GM19035 (cell line): ENCODE measurements around the gene ASCC2.

ENCODE experiments used
- ATAC-seq: cut with Tn5 transposase; IDR thresholded peaks from one replicate; pipeline ENCODE4 v1.9.1; 2021; ENCODE audit not compliant: unreplicated experiment

ASCC2 gene

GRCh38 chr22:29820961-29821290 lies 17.1 kb downstream of the ASCC2 start:
- ATAC-seq = no peak

GRCh38 chr22:29819501-29819900 lies 18.6 kb downstream of the ASCC2 start:
- ATAC-seq = no peak

- ATAC-seq = no peak
Observed at GRCh38 chr22:29817724-29818123, 20.4 kb downstream of the ASCC2 start.

- ATAC-seq = no peak
Observed at GRCh38 chr22:29816980-29817379, 21.1 kb downstream of the ASCC2 start.

GRCh38 chr22:29816539-29816938 lies 21.5 kb downstream of the ASCC2 start:
- ATAC-seq = no peak

- no peak for ATAC-seq
Observed at GRCh38 chr22:29816128-29816527, 21.9 kb downstream of the ASCC2 start.

- ATAC-seq = no peak
Observed at GRCh38 chr22:29815580-29815979, 22.5 kb downstream of the ASCC2 start.

- ATAC-seq = no peak
Observed at GRCh38 chr22:29814003-29814402, 24.1 kb downstream of the ASCC2 start.

GRCh38 chr22:29813563-29813962 lies 24.5 kb downstream of the ASCC2 start:
- no peak for ATAC-seq

- ATAC-seq = no peak
Observed at GRCh38 chr22:29813126-29813525, 24.9 kb downstream of the ASCC2 start.

GRCh38 chr22:29811377-29811776 lies 26.7 kb downstream of the ASCC2 start:
- ATAC-seq = no peak

GRCh38 chr22:29810216-29810615 lies 27.9 kb downstream of the ASCC2 start:
- no peak for ATAC-seq

- no peak for ATAC-seq
Observed at GRCh38 chr22:29806196-29806595, 31.9 kb downstream of the ASCC2 start.

GRCh38 chr22:29804985-29805384 lies 33.1 kb downstream of the ASCC2 start:
- no peak for ATAC-seq

GRCh38 chr22:29803190-29803589 lies 34.9 kb downstream of the ASCC2 start:
- ATAC-seq = no peak

- ATAC-seq = no peak
Observed at GRCh38 chr22:29801796-29802195, 36.3 kb downstream of the ASCC2 start.

- ATAC-seq = no peak
Observed at GRCh38 chr22:29801153-29801552, 36.9 kb downstream of the ASCC2 start.

GRCh38 chr22:29799217-29799680 lies 38.8 kb downstream of the ASCC2 start:
- no peak for ATAC-seq

- no peak for ATAC-seq
Observed at GRCh38 chr22:29798801-29799200, 39.3 kb downstream of the ASCC2 start.

GRCh38 chr22:29798318-29798717 lies 39.8 kb downstream of the ASCC2 start:
- ATAC-seq = no peak

- no peak for ATAC-seq
Observed at GRCh38 chr22:29797351-29797750, 40.7 kb downstream of the ASCC2 start.

- ATAC-seq = no peak
Observed at GRCh38 chr22:29795663-29796062, 42.4 kb downstream of the ASCC2 start.

- ATAC-seq = no peak
Observed at GRCh38 chr22:29793396-29793795, 44.7 kb downstream of the ASCC2 start.

- ATAC-seq = no peak
Observed at GRCh38 chr22:29790061-29790460, 48.0 kb downstream of the ASCC2 start.
